Tibial nerve (tissue), 4 donors: Measurements from ENCODE around the gene FOSL2.

Experiments used
- CTCF ChIP-seq, 5 experiments: fragments of 200-600 bp in 3 of 5; fragments of 450-650 bp in 2 of 5; sonication (generic) in 3 of 5; IDR thresholded peaks; one replicate each; pipeline ENCODE4 v1.5.1; 2016 to 2019; ENCODE audit warnings: antibody characterized with exemption in 5 of 5, mild to moderate bottlenecking in 3 of 5, moderate library complexity in 2 of 5
- EP300 ChIP-seq, 2 donors: sonication (generic); formaldehyde crosslinking; IDR thresholded peaks; one replicate each; pipeline ENCODE4 v1.6.1; 2017; ENCODE audit warnings: antibody characterized with exemption in 2 of 2, mild to moderate bottlenecking in 1 of 2
- POLR2A ChIP-seq, 2 donors: fragments of 450-650 bp; IDR thresholded peaks; one replicate each; pipeline ENCODE4 v1.6.1; 2017; ENCODE audit warnings: antibody characterized with exemption in 2 of 2, mild to moderate bottlenecking in 2 of 2, moderate library complexity in 2 of 2

GRCh38 chr2:28419443-28420270 lies 27.0 kb downstream of the FOSL2 start:
- TF ChIP-seq CTCF (IDR thresholded peaks at IDR 0.05): no peak
- no peak for TF ChIP-seq EP300 (IDR thresholded peaks at IDR 0.05)
- no peak for TF ChIP-seq POLR2A (IDR thresholded peaks at IDR 0.05)
